NCI-H2196 (cell line): ENCODE measurements around the gene DOP1A.

ENCODE experiments used
- DNase-seq: peaks from one replicate; lab custom pipeline; 2025; ENCODE audit not compliant: unreplicated experiment; lab: John Stamatoyannopoulos, UW

DOP1A gene

DNA sequence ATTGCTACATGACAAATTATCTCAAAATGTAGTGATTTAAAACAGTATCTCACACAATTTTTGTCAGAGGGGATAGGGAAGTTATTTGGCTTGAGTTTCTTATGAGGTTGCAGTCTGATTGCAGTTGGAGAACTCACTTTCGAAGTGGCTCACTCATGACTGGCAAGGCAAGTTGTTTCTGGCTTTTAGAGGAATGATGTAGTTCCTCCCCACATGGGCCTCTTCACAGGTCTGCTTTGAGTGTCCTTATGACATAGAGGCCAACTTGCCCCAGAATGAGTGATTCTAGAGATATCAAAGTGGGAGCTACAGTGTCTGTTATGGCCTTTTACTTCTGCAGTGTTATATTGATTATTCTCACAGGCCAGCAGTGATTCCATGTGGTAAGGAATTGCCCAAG, 6.1 kb downstream of the DOP1A start:
- DNase-seq, result no peak

DNA sequence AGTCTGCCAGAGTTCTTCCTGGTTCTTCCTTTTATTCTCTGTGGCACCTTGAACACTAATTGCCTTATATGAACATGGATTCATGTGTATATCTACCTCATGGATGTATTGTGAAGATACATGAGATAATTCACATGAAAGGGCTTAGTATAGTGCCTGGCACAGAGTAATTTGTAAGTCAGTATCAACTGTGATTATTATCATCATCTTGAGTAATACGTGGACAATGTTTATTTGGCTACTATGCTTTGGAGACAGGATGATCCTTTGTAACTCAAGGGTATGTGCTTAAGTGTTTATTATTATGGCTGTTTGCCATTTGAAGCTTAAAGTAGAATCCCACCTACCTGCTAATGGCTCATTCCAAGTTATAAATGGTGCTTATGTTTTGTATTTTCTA, 16.0 kb downstream of the DOP1A start:
- DNase-seq, result no peak

DNA sequence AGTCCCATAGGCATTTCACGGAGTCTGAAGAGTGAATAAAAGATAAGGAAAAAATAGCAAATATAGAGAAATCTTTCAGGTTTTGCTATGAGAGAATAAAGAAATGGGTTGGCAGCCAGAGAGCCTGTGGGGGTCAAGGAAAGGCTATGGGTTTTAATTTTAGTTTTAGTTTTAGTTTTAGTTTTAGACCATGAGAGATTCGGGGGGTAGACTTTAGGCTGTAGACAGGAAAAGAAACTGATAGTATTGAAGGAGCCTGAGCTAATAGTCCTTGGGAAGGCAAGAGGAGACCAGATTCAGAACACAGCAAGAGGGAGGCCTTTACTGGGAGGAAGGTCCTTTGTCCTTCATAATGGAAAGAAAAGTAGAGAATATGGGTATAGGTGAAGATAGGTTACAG, 19.3 kb downstream of the DOP1A start:
- no peak for DNase-seq

DNA sequence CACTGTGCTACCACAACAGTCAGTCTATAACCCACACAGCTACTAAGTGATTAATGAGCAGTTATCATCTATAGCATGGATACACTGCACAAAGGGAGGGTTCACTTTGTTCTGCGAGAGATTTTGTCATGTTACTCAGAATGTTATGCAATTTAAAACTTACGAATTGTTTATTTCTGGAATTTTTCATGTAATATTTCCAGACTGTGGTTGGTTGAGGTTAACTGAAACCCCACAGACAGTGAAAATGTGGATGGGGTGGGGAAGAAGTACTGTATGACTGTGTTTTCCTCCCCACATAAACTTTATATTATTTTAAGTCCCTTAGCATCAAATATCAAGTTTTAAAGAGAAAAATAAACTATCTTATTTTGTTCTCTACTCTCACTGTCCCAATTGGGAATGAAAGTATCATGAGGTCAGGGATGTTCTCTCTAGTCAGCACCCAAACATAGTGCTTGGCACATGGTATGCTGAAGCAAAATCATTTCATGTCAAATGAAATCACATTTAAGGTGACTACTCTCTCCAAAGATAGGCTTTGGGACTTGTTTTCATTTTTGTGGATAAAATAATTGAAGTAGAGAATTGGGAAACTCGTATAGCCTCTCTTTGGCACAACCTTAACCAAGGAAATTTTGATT, 25.4 kb downstream of the DOP1A start:
- no peak for DNase-seq

DNA sequence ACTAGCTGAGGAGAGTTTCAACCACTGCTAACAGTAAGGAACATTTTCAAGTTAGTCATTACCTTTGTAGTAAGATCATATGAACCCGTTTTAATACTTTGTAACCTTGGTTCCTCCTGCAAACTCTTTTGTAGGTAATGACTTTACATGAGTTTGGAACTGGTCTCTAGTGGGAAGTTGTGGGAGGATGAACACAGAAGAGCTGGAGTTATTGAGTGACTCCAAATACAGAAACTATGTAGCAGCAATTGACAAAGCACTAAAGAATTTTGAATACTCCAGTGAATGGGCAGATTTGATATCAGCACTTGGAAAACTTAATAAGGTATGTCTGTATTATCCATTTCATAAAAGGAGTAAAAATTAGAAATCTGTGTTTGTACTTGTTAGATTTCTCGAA, 29.3 kb downstream of the DOP1A start:
- DNase-seq, result no peak

DNA sequence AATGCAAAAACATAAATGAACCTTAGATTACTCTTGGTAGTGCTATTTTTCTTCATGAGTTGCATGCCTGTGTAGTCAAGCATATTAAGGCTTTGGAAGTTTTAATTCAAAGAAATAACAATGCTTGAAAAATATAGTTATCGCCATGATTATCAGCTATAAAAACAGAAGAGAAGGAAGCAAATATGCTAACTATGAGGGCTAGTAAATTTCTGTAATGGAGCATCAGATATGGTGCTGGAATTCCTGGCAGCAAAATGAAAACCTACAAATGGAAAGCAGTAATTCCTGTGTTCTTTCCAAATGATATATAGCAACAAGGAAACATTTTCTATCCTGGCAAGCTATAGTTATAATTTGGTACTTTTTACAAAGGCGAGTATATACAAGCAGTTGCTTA, 29.7 kb downstream of the DOP1A start:
- DNase-seq, result no peak

DNA sequence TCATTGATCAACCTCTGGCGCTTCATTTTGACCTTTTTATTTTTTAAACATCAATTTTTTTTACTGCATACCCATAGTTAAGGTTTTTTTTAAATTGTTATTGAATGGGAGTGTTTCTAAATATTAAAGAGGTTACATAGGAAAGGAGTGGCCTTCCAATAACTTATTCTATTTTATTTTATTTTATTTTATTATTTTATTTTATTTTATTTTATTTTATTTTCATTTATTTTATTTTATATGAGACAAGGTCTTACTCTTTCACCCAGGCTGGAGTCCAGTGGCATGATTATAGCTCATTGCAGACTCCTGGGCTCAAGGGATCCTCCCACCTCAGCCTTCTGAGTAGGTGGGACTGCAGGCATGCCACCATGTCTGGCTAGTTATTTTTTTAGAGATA, 30.2 kb downstream of the DOP1A start:
- no peak for DNase-seq

DNA sequence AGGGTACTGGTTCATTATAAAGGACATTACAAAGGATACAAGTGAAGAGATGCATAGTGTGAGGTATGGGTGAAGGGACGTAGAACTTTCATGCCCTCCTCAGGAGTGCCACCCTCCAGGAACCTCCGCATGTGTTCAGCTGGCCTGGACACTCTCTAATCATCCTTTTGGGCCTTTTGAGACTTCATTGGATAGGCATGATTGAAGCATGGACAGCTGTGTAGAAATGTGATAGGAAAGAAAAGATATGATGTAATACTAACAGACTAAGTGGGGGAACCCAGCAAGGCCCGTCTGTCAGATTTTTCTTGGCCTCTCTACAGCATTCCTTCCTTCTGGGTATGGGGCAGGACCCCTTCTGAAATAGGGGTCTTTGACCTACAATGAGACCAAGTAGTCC, 31.1 kb downstream of the DOP1A start:
- DNase-seq, result no peak

DNA sequence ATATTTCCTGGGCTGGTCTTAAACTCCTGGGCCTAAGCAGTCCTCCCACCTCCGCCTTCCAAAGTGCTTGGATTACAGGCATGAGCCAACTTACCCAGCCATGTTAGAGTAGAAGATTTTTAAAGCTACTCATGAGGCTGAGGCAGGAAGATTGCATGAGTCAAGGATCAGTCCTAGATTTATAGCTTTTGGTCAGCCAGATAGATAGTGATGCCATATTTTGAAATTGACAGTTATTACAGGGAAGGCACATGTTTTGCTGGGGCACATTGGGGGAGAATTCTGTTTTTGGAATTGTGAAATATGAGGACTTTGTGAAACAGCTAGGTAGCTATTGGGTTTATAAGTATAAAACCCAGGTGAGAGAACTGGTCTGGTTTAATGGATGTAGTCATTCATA, 40.9 kb downstream of the DOP1A start:
- no peak for DNase-seq

DNA sequence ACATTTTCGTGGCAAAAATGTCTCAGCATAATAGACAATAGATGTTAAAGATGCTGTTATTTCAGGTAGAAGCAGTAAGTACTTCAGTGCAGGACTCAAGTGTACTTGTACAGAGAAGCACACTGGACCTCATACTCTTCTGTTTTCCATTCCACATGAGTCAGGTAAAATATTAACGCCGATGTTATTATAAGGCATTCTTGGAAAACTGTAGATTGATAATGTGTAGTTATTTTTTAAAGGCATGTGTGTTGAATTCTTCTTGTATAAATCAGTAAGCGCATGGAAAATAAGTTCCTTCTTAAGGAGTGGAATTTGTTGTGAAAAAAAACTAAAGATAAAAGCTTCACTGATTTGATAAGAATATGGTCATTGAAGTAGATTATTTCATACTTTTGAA, 45.8 kb downstream of the DOP1A start:
- DNase-seq, result no peak

DNA sequence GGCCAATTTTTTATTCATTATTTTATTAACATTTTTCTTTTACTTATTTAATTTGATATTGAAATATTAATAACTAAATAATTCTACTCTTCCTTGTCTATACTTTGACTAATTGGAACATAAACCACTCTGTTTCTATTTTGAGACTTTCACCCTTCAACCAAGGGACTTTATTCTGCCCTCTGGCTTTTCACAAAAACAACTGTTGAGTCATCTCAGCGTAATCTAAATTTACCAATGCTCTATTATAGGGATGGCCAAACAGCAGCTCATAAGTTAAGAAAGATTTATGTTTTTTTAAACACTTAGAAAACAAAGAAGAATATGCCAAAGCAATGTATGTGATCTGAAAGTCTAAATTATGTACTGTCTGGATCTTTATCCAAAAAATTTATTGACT, 46.7 kb downstream of the DOP1A start:
- DNase-seq, result no peak

DNA sequence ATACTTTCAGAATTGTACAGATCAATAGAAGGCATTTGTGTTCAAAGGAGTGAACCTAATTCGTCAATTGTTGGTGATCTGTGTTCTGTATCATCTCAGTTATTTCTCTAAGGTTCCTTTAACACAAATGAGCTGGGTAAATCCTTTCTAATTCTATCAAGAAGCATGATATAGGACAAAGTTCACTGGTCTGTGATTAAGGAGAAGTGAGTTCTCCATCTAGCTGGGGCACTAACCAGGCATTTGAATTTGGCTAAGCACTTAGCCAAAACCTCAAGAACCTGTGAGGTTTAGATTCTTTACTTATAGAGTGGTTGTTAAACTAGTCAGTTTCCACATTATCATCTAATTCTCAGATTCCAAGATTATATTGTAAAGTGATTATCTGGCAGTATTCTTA, 50.3 kb downstream of the DOP1A start:
- DNase-seq, result no peak

DNA sequence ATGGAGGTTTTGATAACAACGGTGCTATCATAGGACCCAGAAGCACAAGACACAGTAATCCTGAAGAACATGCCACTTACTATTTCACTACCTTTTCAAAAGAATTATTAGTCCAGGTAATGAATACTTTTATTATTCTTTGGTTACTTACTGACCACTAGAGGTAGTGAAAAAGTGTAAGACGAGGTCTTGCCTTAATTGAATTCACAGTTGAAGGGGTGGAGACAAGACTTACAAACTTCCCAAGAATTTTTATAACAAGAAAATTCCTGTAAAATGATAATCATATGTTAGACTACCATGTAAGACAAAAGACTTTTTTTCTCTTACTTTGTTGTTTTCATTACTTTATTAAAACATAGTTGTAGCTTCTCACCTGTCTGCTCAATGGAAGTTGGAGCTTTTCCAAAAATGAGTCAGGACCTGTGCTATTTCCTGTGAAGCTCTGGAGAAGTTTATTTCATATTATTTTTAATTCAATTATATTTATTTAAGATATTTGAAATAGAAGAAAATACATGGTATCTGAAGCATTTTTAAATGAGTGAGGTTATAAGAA, 52.4 kb downstream of the DOP1A start:
- DNase-seq, result no peak

DNA sequence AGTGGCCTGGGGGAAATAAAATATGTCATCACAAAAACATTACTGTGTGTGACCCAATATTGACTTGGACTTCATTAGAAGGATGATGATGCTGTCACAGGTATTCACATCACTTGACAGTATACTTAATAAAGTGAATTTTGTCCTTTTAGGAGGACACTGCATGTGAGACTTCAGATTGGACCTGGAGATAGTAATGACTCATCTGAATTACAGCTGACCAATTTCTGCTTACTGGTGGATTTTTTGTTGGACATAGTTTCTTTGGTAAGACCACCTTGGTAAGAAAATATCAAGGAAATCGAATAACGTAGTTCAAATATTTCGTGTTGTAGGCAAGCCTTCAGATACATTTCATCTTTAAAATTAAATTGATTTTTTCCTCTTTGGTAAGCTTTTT, 57.1 kb downstream of the DOP1A start:
- no peak for DNase-seq

DNA sequence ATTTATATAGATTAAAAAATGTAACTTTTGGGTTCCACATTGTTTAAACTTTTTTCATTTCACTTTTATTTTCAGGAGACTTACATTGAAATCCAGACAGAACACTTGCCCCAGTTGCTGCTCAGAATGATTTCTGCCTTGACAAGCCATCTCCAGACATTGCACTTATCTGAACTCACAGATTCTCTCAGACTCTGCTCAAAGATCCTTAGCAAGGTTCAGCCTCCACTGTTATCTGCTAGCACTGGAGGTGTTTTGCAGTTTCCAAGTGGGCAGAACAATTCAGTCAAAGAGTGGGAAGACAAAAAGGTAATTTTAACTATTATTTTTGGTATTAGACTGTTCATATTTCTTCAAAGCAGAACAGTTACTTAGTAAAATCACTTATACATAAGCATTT, 58.0 kb downstream of the DOP1A start:
- no peak for DNase-seq

DNA sequence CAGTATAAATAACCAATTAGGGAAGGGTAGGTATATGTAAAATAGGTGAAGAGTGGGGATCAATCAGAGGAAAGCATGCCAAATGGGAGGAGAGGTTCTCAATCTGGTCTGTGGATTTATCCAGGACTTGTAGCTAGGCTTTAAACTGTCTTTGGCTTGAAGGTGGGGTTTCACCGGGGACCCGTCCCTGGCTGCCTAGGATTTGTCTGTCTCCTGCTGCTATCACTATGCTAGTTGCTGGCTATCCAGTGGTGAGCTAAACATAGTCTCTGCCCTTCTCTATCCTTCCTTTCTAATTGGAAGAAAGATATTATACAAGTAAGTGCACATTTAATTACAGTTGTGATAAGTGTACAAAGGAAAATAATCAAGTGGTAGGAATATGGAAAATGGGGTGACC, 58.8 kb downstream of the DOP1A start:
- DNase-seq, result no peak

DNA sequence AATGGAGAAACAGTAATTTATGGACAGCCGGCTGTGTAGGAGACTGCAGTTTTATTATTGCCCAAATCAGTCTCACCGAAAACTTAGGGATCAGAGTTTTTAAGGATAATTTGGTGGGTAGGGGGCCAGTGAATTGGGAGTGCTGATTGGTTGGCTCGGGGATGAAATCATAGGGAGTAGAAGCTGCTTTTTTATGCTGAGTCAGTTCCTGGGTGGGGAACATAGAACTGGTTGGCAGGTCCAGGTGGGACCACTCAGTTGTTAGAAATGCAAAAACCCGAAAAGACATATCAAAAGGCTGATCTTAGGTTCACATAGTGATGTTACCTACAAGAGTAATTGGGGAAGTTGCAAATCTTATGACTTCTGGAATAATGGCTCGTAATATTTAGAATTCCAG, 59.3 kb downstream of the DOP1A start:
- DNase-seq, result no peak

DNA sequence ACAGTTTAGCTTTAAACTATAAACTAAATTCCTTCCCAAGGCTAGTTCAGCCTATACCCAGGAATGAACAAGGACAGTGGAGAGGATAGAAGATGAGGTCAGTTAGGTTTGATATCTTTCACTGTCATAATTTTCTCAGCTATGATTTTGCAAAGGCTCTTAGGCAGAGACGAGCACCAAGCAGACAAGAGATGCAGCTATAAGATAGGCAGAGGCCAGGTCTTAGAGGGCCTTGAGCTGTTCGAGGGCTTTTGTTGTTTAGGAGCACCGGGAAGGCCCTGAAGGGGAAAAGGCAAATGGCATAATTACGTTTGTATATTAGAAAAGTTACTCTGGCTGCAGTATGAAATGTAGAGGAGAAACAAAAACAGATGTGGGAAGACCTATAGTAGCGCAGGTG, 59.8 kb downstream of the DOP1A start:
- DNase-seq, result no peak

DNA sequence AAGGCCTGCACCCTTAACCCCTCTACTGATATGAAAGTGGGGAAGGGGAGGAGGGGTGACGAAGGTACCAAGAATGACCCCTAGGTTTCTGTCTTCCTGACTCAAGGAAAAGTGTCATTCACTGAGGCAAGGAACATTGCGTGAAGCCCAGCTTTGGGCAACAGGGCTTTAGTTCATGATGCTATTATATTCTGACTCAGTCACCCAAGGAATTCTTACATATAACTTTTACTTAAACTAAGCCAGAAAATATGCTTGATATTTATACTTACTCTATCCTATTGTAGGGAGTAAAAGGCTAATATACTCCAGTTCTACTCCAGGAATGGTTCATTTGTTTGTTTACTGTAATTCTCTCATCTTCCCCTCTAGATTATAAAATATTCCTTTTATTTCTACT, 60.5 kb downstream of the DOP1A start:
- DNase-seq, result no peak

DNA sequence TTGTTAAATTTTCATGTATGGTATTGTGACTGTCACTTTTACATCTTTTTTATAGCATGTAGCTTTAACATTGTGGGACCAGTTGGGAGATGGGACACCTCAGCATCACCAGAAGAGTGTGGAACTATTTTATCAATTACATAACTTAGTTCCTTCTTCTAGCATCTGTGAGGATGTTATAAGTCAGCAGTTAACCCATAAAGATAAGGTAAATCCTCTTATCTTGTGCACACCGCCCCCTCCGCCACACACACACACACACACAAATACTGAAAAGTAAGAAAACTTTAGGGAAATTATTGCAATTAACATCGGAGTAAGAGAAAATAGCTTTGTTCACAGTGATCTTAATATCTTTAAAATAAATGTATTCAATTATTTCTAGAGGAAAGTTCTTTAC, 64.7 kb downstream of the DOP1A start:
- DNase-seq, result no peak

DNA sequence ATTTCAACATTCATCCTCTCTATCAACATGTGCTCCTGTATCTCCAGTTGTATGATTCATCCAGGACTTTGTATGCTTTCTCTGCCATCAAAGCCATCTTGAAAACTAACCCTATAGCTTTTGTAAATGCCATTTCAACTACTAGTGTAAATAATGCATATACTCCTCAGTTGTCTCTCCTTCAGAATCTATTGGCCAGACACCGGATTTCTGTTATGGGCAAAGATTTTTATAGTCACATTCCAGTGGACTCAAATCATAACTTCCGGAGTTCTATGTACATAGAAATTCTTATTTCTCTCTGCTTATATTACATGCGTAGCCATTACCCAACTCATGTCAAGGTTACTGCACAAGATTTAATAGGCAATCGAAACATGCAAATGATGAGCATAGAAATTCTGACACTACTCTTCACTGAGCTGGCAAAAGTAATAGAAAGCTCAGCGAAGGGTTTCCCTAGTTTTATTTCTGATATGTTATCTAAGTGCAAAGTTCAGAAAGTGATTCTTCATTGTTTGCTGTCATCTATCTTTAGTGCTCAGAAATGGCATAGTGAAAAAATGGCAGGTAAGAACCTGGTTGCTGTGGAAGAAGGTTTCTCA, 70.7 kb downstream of the DOP1A start:
- DNase-seq, result no peak

DNA sequence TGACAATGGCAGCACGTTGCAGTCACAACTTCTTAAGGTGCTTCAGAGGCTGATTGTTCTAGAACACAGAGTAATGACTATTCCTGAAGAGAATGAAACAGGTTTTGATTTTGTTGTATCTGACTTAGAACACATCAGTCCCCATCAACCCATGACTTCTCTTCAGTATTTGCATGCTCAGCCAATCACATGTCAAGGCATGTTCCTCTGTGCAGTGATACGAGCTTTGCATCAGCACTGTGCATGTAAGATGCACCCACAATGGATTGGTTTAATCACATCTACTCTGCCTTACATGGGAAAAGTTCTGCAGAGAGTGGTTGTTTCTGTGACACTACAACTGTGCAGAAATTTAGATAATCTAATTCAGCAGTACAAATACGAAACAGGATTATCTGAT, 71.3 kb downstream of the DOP1A start:
- no peak for DNase-seq

DNA sequence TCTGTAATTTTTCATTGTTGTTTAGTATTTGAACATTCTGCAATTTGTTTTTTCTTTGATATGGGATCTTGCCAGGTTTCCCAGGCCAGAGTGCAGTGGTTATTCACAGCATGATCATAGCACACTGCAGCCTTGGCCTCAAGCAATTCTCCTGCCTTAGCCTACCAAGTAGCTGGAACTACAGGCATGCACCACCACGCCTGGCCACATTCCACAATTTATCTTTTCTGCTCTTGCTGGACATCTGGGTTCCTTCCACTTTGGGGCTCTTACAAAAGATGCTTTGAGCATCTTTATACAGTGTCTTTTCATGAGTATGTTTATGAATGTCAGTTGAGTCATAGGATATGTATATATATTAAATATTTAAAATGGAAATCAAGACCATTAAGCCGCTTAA, 83.6 kb downstream of the DOP1A start:
- DNase-seq, result no peak
